Measurements from ENCODE around the gene GAS7. TPM values are rescaled to one million over a fixed set of nuclear protein-coding genes. Genes with fewer than 3 reads are reported as not detected.
A peak's percentile ranks its signal among the peaks of the same experiment; 100 is the strongest.

Gene GAS7
- polyA plus RNA-seq, 3 donors: 13.0 to 16.9 (median 16.9) TPM

GRCh38 chr17:10151667-10152496, 46.5 kb downstream of the GAS7 start:
- no peak for DNase-seq (ENCODE audit: extremely low read depth in 1 of 11, low read depth in 9 of 11, low spot score in 4 of 11)

GRCh38 chr17:10149573-10150399, 48.6 kb downstream of the GAS7 start:
- no peak for DNase-seq (ENCODE audit: extremely low read depth in 1 of 11, low read depth in 9 of 11, low spot score in 4 of 11)

- DNase-seq (ENCODE audit: extremely low read depth in 1 of 11, low read depth in 9 of 11, low spot score in 4 of 11): no peak
Measured at GRCh38 chr17:10147761-10148415, 50.5 kb downstream of the GAS7 start.

- no peak for DNase-seq (ENCODE audit: extremely low read depth in 1 of 11, low read depth in 9 of 11, low spot score in 4 of 11)
Measured at GRCh38 chr17:10147040-10147439, 51.4 kb downstream of the GAS7 start.

GRCh38 chr17:10144982-10145381, 53.4 kb downstream of the GAS7 start:
- no peak for DNase-seq (ENCODE audit: extremely low read depth in 1 of 11, low read depth in 9 of 11, low spot score in 4 of 11)

GRCh38 chr17:10144456-10144855, 54.0 kb downstream of the GAS7 start:
- DNase-seq (ENCODE audit: extremely low read depth in 1 of 11, low read depth in 9 of 11, low spot score in 4 of 11): no peak

GRCh38 chr17:10141436-10141835, 57.0 kb downstream of the GAS7 start:
- no peak for DNase-seq (ENCODE audit: extremely low read depth in 1 of 11, low read depth in 9 of 11, low spot score in 4 of 11)

- no peak for DNase-seq (ENCODE audit: extremely low read depth in 1 of 11, low read depth in 9 of 11, low spot score in 4 of 11)
Measured at GRCh38 chr17:10139577-10139976, 58.8 kb downstream of the GAS7 start.

- DNase-seq (ENCODE audit: extremely low read depth in 1 of 11, low read depth in 9 of 11, low spot score in 4 of 11): no peak
Measured at GRCh38 chr17:10136258-10136981, 62.0 kb downstream of the GAS7 start.

GRCh38 chr17:10135539-10136257, 62.7 kb downstream of the GAS7 start:
- DNase-seq (ENCODE audit: extremely low read depth in 1 of 11, low read depth in 9 of 11, low spot score in 4 of 11): no peak

GRCh38 chr17:10130677-10131076, 67.7 kb downstream of the GAS7 start:
- no peak for DNase-seq (ENCODE audit: extremely low read depth in 1 of 11, low read depth in 9 of 11, low spot score in 4 of 11)

GRCh38 chr17:10130263-10130662, 68.1 kb downstream of the GAS7 start:
- DNase-seq (ENCODE audit: extremely low read depth in 1 of 11, low read depth in 9 of 11, low spot score in 4 of 11): no peak

- DNase-seq (ENCODE audit: extremely low read depth in 1 of 11, low read depth in 9 of 11, low spot score in 4 of 11): peak in 4 of 11 donors; percentile 47 to 62 (median 60)
Measured at GRCh38 chr17:10127819-10128425, 70.5 kb downstream of the GAS7 start.

- DNase-seq (ENCODE audit: extremely low read depth in 1 of 11, low read depth in 9 of 11, low spot score in 4 of 11): no peak
Measured at GRCh38 chr17:10126616-10127501, 71.5 kb downstream of the GAS7 start.

GRCh38 chr17:10126276-10126615, 72.2 kb downstream of the GAS7 start:
- no peak for DNase-seq (ENCODE audit: extremely low read depth in 1 of 11, low read depth in 9 of 11, low spot score in 4 of 11)

- DNase-seq (ENCODE audit: extremely low read depth in 1 of 11, low read depth in 9 of 11, low spot score in 4 of 11): no peak
Measured at GRCh38 chr17:10125531-10126275, 72.7 kb downstream of the GAS7 start.

GRCh38 chr17:10123093-10123492, 75.3 kb downstream of the GAS7 start:
- DNase-seq (ENCODE audit: extremely low read depth in 1 of 11, low read depth in 9 of 11, low spot score in 4 of 11): no peak

Measured in renal cortex interstitium (tissue), 11 donors.